ENCODE data around the gene GNPTG.

The GNPTG gene

DNA sequence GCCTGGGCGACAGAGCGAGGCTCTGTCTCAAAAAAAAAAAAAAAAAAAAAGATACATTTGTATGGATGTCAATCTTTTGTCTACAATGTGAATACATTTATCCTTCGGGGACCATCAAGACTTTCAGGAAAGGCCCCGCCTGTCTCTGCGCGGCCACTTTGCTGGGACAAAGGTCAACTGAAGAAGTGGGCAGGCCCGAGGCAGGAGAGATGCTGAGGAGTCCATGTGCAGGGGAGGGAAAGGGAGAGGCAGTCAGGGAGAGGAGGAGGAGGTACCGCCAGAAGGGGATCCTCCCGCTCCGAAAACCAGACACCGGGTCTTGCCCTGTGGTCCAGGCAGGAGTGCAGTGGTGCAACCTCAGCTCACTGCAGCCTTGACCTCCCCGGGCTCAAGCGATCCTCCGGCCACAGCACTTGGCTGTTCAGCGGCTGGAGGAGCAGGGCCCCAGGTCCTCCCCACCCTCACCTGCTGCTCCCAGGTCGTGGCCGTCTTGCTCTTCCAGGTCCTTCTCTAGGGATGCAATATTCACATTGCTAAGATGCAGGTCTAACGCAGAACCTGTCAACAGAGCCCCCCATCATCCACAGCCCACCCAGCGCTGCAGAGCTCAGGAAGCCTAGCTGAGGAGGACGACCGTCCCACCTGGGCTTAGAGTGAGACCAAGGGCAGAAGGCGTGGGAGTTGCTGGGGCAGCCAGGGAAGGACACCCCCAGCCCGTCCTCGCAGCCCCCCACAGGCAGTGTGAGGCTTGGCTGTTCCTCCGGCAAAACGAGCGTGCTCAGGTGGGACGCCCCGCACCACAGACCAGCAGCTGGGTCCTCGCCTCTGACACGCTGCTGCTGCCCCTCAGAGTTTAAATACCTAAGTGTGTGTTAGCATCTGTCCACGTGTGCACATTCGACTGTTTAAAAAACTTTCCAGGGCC lies 19.6 kb downstream of the GNPTG start:
- no peak for DNase-seq (ENCODE audit: low read depth in 2 of 2)

DNA sequence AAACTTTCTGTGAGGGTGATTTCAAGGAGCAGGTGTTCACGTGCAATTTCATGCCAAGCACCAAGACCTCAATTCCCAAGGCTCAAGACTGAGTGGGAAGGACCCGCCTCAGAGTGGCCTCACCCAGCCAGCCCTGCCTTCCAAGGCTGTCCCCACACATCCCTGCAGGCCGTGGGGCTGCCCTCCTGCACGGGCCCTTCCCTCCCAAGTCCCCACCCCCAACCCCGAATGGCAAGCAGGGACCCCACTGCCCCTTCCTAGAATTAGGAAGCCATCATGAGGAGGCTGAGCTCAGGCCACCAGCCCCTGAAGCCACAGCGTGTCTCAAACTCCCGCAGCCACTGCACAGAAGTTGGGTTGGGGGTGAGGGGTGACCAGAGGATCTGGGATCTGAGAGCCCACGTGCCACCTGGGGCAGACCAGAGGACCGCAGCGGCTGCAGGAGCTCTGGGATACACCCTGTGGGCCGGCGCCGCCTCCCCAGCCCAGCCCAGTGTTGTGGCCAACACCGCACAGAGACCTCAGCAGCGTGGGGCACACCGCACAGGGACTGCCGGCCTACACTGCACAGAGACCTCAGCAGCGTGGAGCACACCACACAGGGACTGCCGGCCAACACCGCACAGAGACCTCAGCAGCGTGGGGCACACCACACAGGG lies 20.7 kb downstream of the GNPTG start:
- no peak for DNase-seq (ENCODE audit: low read depth in 2 of 2)

DNA sequence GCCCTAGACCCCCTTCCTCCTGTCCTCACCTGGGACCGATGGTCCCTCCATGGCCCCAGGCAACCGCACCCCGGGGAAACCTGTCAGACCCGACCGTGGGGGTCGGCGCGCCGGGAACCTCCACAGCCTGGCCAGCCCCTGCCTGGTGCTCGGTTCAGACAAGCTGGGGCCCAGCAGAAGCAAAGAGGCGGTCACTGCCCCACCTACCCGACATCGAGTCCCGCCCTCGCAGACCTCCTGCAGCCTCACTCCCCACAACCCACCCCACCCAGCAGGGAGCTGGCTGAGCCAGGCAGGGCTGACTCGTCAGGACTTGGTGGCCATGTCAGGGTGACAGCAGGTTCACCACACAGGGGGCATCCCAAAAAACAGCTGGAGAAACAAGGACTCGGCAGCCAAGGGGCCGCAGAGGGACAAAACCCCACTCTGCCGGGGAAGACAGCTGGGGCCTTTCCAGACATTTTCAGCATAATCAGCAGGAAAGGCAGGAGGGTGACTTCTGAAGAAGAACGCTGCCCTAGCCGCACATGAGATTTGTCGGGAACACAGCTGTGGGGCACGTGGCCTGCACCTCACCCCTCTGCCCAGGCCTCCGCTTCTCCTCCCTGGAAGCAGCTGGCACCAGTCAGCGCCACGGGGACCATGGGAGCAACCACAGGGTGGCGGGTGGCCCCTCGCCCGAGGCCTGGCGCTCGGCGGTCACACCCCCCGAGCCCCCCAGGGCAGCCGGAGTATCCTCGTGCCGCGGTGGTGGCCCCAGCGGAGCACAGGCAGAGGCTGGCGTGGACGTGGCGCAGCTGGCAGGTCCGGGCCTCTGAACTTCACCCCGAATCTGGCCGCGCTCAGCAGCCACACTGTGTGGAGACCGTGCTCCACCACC lies 22.9 kb downstream of the GNPTG start:
- no peak for DNase-seq (ENCODE audit: low read depth in 2 of 2)

DNA sequence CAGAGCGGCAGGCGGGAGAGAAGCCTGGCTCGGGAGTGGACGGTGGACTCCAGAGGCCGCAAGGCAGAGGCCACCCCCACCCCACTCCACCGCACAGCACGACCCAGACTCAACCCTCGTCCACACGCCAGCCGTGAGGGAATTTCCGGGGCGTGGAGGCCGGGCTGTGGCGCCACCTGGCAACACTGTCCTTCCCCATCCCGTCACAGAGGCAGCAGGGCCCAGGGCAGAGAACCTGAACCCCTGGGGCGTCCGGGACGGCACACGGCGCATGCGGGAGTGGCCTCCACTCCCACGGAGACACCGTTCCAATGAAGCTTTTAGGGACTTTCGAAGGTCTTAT lies 23.5 kb downstream of the GNPTG start:
- DNase-seq (ENCODE audit: low read depth in 2 of 2) = no peak

DNA sequence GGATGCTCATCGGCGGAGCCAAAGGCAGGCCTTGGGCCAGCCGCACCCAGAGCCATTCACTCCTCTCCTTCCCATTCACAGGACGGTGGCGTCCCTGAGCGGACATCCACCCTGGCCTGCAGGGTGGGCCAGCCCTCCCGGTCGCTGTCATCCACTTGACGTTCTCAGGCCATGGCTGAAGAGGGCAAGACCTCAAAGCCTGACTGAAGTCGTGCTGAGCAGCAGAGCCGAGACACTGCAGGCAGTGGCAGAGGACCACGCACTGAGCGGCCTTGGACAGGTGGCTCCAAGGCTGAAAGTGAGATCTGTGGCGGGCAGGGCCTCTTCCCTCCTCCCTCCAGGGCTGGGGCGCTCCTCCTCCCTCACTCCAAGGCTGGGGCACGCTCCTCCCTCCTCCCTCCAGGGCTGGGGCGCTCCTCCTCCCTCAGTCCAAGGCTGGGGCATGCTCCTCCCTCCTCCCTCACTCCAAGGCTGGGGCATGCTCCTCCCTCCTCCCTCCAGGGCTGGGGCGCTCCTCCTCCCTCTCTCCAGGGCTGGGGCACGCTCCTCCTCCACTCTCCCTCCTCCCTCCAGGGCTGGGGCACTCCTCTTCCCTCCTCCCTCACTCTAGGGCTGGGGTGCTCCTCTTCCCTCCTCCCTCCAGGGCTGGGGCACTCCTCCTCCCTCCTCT lies 24.1 kb downstream of the GNPTG start:
- DNase-seq (ENCODE audit: low read depth in 2 of 2) = no peak

DNA sequence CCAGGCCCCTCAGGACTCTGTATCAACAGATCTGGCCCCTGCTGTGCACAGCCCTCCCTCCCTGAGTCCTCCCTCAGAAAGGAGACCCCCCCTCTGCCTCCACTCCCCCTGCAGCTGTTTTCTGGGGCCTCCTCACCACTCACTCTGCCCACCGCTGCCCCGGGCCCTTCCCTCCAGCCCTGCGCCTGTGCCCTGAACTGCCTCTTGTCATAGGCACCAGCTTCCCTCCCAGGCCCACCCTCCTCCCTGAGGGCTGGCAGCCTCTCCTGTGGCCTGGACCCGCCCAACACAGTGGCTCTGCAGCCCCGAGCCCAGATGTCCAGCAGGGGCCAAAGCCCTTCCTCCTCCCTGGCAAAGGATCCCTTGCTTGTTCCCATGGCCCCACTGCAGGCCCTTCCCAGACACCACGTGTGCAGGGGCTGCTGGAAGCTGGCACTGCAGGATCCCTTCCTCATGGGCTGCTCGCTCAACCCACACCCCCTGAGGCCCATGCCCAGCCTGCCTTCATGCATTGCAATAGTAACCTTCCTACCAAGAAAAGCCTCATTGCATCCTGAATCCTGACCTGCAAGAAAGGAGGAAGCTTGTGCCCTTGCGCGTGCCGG lies 25.8 kb downstream of the GNPTG start:
- DNase-seq (ENCODE audit: low read depth in 2 of 2) = no peak

DNA sequence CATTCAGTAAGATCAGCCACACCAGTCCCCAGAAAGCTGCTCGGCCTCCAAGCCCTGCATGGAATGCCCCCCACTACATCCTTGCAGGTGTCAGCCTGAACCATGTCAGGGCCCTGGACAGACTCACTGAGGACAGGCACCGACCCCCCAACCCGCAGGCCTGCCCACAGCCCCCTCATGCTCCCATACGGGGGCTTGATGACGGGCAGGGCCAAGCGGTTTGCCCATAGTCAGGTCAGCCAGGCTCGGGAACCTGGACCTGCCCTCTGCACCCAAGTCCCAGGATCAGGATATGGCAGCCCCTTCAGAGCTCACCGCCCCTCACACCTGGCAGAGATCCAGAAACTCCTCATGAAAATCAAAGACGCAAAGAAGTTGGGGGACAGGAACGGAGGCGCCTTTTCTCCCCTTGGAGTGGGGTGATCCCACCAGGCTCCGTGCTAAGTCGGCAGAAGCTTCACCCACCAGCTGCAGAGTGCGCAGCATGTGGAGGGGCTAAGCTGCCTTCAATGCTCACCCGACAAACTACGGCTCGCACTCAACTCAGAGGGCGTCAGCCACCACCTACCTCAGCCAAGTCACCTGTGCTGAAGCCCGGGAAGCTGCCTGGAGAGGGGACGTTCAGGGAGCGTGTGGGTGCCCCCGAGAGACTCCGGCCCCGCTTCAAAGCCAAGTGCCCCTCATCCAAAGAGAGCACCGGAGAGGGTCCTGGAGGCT lies 26.5 kb downstream of the GNPTG start:
- no peak for DNase-seq (ENCODE audit: low read depth in 2 of 2)

DNA sequence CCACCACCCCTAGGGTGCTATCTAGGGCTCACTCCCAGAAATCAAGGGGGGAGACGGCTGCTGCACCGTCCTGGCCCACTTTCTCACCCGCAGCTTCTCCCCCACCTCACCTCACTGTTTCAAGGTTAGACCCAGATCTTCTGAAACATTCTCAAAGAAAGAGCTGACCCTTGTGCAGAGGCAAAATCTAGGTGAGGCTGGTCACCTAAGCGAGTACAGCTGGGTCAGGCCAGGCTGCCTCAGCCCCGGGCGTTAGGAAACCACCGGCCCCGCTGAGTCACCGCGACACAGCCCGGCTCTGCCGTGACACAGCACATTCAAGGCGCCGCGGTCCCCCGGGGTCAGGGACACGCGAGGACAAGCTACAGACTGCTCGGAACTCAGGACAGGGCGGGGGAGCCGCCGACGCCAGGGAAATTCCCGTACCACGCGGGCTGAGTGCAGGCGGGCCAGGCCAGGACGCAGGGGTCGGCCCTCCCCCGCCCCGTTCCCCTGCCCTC lies 27.1 kb downstream of the GNPTG start:
- DNase-seq (ENCODE audit: low read depth in 2 of 2) = peak; percentile 30 to 69

DNA sequence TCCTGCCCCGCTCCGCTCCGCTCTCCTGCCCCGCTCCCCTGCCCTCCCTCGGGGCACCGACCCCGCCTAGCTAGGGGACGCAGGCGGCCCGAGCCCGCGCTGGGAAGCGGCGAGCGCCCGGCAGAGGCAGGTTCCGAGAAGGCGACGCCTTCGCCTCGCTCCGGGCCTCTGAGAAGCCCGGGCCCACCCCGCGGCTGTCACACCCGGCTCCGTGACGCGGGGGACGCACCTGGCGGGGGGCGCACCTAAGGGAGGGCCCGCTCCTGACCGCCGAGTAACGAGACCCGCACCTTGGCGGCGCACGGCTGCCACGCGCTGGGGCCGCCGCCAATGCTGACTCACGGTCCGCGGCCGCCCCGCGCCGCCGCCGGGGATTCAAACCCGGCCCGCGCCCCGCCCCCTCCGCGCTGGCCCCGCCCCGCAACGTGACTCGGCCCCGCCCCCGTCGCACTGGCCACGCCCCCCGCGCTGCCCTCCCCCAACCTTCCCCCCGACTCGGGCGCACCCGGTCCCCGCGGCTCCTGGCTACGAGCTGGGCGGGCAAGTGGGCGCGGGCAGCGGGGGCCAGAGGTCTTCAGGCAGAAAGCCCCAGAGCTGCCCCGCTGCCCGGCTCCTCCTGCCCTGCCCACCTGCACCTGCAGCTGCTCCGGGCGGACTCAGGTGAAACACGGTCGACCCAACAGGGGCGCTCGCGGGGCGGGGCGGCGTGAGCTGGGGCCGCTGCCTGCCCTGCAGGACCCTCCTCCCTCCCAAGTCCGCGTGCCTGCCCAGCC lies 27.8 kb downstream of the GNPTG start:
- peak; percentile 35 to 58 for DNase-seq (ENCODE audit: low read depth in 2 of 2)

DNA sequence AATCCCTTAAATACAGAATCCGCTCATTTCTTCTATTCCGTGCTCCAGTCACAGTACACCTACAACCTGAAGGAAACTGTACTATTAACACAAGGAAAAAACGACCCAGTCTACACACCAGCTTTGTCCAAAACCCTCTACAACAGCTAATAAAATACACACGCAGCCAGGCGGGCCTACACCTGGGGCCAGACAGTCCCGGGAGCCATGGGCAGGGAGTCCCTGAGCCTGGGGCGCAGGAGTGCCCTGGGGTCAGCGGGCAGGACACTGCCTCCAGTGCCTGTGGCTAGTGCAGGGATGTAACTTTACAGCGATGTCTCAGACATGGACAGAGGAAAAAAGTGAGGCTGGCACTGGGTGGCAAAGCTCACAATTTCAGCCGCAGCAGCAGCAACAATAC lies 28.5 kb downstream of the GNPTG start:
- no peak for DNase-seq (ENCODE audit: low read depth in 2 of 2)

DNA sequence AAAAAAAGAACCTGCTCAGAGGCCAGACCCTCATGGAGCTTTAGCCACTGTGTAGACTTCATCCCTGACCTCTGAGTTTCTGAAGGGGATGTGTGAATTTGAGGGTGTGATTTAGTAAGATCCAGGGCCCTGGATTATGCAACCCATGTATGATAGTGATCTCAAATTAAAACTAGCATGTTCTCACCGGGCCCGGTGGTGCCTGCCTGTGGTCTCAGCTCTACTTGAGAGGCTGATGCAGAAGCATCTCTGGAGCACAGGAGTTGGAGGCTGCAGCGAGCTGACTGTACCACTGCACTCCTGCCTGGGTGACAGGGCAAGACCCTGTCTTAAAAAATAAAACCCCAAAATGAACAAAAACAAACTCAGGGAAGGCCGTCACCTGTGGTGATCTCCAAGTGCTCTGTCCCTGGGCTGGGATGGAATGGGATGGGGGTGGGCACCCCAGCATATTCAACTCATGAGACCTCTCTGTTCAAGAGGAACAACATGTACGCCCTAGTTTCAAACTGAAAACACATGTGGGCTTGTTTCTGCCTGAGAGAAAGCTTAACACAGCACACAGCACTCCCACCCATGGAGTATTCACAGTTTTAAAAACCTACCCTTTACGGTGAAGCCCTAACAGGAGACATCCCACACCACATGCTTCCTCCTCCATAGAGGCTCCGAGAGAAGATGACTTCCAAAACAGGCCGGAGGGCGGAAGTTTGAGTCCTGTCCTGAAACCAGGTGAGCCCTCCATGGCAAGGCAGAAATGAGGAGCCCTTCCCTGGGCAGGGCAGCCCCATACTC lies 30.1 kb downstream of the GNPTG start:
- no peak for DNase-seq (ENCODE audit: low read depth in 2 of 2)

DNA sequence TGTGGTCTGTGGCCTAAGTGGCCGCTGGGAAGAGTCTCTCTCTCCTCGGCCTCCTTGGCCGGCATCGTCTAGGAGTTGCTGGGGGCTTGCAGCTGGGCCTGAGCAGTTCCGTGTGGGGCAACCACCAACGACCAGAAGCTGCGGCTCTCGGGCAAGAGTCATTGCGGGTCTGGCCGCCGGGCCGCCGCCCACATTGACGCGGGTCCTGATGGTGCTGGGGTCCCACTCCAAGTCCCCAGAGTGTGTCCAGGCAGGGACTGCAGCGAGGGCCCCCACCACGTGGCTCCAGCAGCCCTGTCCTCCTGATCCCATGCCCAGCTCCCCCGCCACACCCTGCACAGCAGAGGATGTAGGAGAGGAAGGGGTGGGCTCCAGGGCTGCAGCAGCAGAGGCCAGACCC lies 31.8 kb downstream of the GNPTG start:
- no peak for DNase-seq (ENCODE audit: low read depth in 2 of 2)

DNA sequence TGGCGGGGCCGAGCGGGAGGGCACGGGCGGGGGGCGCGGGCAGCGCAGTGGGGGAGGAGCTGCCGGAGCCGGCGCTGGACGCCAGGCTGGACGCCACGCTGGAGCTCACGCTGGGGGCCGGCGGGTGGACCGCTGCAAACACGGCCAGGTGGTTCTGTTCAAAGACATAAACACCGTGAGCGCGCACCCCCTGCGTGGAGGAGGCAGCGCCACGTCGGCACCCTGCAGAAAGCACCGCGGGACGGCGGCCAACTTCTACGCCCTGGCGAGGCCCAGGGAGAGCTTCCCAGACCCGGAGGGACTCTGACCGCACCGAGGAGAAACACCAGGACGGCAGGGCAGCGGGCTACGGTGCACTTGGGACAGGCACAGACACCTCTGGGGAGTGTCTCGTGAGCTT lies 33.5 kb downstream of the GNPTG start:
- DNase-seq (ENCODE audit: low read depth in 2 of 2) = no peak

DNA sequence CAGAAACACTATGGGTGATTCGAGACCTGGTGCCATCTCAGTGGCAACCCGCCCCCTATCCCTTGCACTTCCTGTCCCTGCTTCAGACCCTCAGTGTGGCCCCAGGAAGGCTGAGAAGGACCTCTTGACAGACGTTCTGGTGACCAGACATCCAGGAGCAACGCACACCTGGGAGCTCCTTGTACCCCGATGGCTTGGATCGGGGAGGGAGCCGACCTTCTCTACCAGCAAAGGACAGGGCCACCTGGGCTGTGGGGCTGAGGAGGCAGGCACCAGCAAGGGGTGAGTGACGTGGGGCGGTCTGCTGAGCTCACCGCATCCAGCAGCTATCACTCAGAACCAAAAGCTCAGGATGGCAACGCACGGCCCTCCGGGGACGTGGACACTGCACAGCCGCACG lies 35.6 kb downstream of the GNPTG start:
- no peak for DNase-seq (ENCODE audit: low read depth in 2 of 2)

DNA sequence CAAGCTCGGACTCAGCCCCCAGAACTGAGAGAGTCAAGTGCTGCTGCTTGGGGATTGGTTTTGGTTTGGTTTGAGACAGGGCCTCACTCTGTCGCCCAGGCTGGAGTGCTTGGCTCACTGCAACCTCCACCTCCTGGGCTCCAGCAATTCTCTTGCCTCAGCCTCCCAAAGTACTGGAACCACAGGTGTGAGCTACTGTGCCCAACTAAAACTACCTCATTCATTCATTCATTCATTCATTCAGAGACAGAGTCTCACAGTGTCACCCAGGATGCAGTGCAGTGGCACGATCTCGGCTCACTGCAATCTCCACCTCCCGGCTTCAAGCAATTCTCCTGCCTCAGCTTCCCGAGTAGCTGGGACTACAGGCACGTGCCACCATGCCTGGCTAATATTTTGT lies 38.0 kb downstream of the GNPTG start:
- no peak for DNase-seq (ENCODE audit: low read depth in 2 of 2)

DNA sequence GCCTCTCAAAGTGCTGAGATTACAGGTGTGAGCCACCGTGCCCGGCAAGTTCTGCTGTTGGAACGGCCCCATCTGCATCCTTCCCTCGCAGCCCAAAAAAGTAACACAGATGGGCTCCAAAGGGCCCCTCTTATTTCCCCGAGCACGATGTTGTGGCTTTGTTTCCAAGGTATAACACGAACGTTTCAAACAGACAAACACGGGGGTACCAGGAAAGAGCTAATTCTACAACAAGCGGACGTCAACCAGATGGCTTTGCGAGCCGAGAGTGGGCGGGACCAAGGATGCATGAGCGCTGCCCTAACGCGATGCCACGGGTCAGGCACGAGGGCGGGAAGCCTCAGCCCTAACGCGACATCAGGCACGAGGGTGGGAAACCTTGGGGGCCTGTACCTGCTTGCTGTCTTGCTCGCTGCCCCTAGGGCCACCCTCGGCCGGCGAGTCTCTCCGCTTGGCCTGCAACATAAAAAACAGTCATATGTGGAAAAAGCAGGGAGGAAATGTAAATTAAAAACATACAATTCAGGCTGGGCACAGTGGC lies 38.6 kb downstream of the GNPTG start:
- DNase-seq (ENCODE audit: low read depth in 2 of 2) = no peak

DNA sequence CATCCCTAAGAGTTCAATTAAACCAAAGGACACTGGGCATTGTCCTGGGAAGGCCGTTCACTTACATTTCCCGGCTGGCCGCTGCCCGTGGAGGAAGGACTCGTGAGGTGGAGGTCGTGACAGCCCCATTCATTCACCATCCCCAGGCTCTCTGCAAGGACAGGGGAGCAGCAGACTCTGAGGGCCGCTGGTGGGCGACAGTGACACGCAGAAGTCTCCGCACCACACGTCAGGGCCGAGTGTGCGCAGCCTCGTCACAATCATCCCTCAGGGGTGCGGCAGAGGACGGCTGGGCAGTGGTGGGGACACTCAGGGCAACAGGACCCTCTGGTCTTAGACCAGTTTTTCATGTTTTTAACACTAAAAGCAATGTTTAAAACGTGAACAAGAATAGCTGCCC lies 41.1 kb downstream of the GNPTG start:
- DNase-seq (ENCODE audit: low read depth in 2 of 2) = no peak

DNA sequence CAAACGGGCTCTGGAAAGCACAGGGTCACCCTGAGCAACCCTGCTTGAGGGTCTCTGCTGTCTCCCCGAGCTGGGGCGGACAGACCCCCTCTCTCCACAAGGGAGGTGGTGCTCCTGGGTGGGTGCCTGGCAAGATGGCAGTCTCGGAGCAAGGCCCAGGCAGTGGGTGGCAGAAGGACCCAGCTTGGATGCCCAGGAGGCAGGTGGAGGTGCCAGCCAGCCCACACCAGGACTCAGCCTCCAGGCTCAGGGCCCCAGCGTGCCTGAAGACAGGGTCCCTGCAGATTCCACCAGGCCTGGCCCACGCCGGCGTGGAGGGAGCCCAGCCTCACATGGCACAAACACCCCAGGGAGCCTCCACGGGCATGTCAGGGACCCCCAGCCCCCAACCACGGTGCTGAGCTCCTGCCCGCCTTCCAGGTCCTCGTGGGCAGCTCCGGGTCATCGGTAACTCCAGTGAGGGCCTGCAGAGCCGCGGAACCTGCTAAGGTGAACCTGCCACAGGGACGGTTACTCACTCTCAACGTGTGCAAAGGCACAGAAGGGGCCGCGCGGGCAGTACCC lies 42.0 kb downstream of the GNPTG start:
- no peak for DNase-seq (ENCODE audit: low read depth in 2 of 2)
